Right atrium auricular region (tissue), 2 donors: ENCODE results near the gene CTCFL. TPM values are rescaled to one million over a fixed set of nuclear protein-coding genes. Genes with fewer than 3 reads are reported as not detected.
A peak's percentile ranks its signal among the peaks of the same experiment; 100 is the strongest.

Experiments
- DNase-seq: peaks from one replicate; pipeline ENCODE4 v3.0.0-alpha.2; 2019; ENCODE audit warnings: low spot score
- H3K27ac ChIP-seq, 2 donors: fragments of 200-600 bp; sonication (generic); 1 replicate in 1 of 2; 2 replicates in 1 of 2; pipeline ENCODE4 v1.5.1; 2016 to 2019
- H3K27me3 ChIP-seq, 2 donors: fragments of 200-600 bp; sonication (generic); one replicate each; pipeline versions ENCODE4 v1.5.1 to v1.6.0; 2017 to 2019
- H3K36me3 ChIP-seq: fragments of 200-600 bp; sonication (generic); one replicate; pipeline ENCODE4 v1.5.1; 2016
- H3K4me1 ChIP-seq, 2 donors: fragments of 200-600 bp; sonication (generic); one replicate each; pipeline versions ENCODE4 v1.5.1 to v1.6.0; 2017 to 2019
- H3K4me3 ChIP-seq, 2 donors: fragments of 200-600 bp; sonication (generic); 1 replicate in 1 of 2; 2 replicates in 1 of 2; pipeline ENCODE4 v1.5.1; 2017 to 2019; ENCODE audit warnings: mild to moderate bottlenecking in 1 of 2, moderate library complexity in 1 of 2
- H3K9me3 ChIP-seq, 2 donors: fragments of 200-600 bp; sonication (generic); one replicate each; pipeline ENCODE4 v1.5.1; 2019
- total RNA-seq, 2 donors: library from RNA; depleted of rRNA; stranded (reverse); fragments of >200 nt; gene quantifications; one replicate each; pipeline ENCODE4 v1.1.0, GENCODE V29; 2016
- TF ChIP-seq, protein P1 (sequence below), 2 donors: fragments of 200-600 bp; sonication (generic); IDR thresholded peaks; one replicate each; pipeline ENCODE4 v1.5.1; 2019; ENCODE audit warnings: antibody characterized with exemption in 2 of 2

CTCFL gene
- total RNA-seq, 2 donors from 2014 or later: not detected

DNA sequence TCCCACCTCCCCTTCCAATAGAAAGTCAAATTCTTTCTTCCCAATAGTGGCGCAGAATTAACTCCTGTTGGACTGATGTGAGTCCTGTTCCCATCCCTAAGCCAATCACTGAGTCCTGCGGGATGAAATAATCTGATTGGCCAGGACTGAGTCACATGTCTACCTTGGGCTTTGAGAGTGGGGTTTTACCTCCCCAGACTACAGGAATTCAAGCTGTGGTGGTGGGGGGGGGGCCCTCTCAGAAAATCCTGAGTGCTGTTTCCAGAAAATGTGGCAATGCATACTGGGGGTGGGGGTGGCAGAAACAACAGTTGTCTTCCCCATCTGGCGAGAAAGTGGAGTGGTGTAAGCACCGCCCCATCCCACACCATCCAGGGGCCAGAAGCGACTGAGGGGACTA lies 65.7 kb downstream of the CTCFL start:
- H3K4me3 ChIP-seq: no peak overlapping the region
- no peak for DNase-seq
- no peaks in the 10 kb centered on the region for H3K9me3 ChIP-seq
- peaks cover 0 to 38% of the 10 kb centered on the region in 2 donors for H3K4me1 ChIP-seq
- no peaks in the 10 kb centered on the region for H3K27me3 ChIP-seq
- H3K36me3 ChIP-seq: no peaks in the 10 kb centered on the region
- H3K27ac ChIP-seq: peak overlapping the region; percentile 63 to 69
- TF ChIP-seq, protein P1, sequence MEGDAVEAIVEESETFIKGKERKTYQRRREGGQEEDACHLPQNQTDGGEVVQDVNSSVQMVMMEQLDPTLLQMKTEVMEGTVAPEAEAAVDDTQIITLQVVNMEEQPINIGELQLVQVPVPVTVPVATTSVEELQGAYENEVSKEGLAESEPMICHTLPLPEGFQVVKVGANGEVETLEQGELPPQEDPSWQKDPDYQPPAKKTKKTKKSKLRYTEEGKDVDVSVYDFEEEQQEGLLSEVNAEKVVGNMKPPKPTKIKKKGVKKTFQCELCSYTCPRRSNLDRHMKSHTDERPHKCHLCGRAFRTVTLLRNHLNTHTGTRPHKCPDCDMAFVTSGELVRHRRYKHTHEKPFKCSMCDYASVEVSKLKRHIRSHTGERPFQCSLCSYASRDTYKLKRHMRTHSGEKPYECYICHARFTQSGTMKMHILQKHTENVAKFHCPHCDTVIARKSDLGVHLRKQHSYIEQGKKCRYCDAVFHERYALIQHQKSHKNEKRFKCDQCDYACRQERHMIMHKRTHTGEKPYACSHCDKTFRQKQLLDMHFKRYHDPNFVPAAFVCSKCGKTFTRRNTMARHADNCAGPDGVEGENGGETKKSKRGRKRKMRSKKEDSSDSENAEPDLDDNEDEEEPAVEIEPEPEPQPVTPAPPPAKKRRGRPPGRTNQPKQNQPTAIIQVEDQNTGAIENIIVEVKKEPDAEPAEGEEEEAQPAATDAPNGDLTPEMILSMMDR (IDR thresholded peaks at IDR 0.05): no peak

DNA sequence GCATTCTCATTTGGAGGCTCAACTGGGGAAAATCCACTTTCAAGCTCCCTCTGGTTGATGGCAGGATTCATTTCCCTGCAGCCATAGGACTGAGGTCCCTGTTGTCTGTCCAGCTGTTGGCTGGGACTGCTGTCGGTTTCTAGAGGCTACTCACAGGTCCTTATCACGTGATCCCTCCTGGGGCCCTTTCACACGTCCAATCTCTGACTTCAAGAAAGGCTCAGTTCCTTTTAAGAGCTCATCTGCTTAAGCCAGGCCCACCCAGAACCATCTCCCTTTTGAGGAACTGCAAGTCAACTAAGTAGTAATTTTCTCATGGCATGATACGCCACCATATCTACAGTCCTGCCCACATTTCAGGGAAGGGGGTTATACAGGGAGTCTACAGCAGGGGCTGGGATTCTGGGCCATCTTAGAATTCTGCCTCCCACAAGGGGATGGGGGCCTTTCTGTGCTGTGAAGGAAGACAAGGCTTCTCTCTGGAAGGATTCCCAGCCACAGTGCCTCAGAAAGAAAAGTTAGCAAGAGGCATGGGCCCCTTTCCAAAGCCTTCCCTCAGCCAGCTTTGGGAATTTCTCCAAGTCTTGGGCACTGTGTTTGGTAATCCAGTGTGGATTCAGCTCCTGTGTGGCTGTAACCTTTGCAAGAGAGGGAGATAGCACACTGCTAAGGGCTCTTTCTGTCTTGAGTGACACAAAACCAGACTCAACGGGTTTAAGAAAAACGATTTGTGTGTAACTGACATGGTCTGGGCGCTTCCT lies 66.4 kb downstream of the CTCFL start:
- Histone ChIP-seq H3K27ac (peak overlapping the region; percentile 63 to 69), H3K4me1 (peaks cover 0 to 38% of the 10 kb centered on the region in 2 donors), H3K9me3 (no peaks in the 10 kb centered on the region), H3K4me3 (no peak overlapping the region), H3K36me3 (no peaks in the 10 kb centered on the region), H3K27me3 (no peaks in the 10 kb centered on the region)
- no peak for DNase-seq
- TF ChIP-seq, protein P1 (IDR thresholded peaks at IDR 0.05): no peak

DNA sequence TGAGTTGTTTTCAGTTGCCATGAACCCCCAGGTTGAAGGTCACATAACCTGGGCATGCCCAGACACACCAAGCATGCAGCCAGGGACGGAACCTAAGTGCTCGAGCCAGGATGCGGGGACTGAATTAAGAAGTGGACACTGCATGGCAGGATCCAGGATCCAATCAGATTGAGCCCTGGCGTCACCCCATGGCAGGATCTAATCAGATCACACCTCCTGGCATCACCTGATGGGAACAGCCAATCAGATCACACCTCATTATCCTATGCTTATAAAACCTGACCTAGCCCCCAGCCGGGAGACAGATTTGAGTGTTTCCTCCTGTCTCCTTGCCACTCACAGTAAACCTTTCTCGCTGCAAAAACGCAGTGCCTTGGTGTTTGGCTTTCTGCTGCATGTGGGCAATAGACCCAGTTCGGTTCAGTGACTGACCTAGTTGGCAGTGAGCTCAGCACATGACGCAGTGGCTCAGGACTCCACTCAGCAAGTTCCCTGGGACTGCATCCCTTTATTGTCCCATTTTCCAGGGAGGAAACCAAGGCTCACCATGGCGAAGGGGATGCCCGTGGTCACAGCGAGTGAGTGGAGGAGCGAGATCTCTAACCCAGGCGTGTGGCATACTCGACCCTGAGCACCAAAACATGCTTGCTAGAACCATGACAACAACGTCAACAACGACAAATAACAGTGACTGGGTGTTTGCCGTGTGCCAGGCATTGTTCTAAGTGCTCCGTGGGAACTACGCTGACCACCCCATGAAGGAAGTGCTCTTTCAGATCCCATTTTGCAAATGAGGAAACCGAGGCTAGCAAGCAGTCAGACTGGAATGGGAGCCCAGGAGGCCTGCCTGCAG lies 67.5 kb downstream of the CTCFL start:
- Histone ChIP-seq H3K4me1 (peaks cover 0 to 39% of the 10 kb centered on the region in 2 donors), H3K27ac (peak overlapping the region; percentile 27 to 69), H3K36me3 (no peaks in the 10 kb centered on the region), H3K4me3 (no peak overlapping the region), H3K27me3 (no peaks in the 10 kb centered on the region), H3K9me3 (no peaks in the 10 kb centered on the region)
- no peak for DNase-seq
- TF ChIP-seq, protein P1 (IDR thresholded peaks at IDR 0.05): no peak

DNA sequence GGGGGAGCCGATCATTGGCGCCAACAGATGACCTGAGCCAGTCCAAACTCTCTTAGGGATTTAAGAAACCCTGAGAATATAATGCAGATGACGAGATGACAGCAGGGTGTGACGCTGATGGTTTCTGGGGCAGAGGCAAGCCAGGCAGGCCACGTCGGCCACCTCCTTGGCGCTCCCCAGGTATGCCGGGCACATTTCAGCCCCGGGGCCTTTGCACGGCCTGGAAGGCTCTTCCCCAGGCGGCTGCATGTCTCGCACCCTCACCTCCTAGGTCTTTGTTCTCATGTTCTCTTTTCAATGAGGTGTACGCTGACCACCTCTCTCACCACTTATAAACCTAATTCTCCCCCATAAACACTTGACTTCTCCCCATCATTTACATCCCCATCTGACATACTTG lies 68.8 kb downstream of the CTCFL start:
- peaks cover 0 to 45% of the 10 kb centered on the region in 2 donors for H3K4me1 ChIP-seq
- H3K4me3 ChIP-seq: no peak overlapping the region
- no peaks in the 10 kb centered on the region for H3K27me3 ChIP-seq
- DNase-seq: no peak
- TF ChIP-seq, protein P1 (IDR thresholded peaks at IDR 0.05): no peak
- no peaks in the 10 kb centered on the region for H3K9me3 ChIP-seq
- H3K27ac ChIP-seq: no peak overlapping the region
- no peaks in the 10 kb centered on the region for H3K36me3 ChIP-seq

DNA sequence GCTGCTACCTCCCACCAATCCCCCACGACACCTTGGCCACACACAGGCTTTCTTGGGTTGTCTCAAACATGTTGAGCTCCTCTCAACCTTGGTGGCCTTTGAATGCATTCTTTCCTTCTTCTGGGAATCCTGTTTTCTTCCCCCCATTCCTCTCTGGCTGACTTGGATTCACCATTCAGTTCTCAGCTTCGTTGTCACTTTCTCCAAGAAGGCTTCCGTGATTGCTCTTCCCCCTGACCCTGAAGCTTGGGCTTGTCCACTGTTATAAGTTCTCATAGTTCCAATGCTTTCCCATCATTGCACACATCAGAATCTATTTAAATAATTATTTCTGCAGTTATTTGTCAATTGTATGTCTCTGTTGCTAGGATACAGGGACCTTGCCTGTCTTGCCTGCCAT lies 69.6 kb downstream of the CTCFL start:
- Histone ChIP-seq H3K27ac (no peak overlapping the region), H3K4me1 (peaks cover 0 to 46% of the 10 kb centered on the region in 2 donors), H3K36me3 (no peaks in the 10 kb centered on the region), H3K27me3 (no peaks in the 10 kb centered on the region), H3K4me3 (no peak overlapping the region), H3K9me3 (no peaks in the 10 kb centered on the region)
- TF ChIP-seq, protein P1 (IDR thresholded peaks at IDR 0.05): no peak
- no peak for DNase-seq
